ENCODE results near the gene POU6F2.
"Not testable (repeated sequence)": the region's sequence is repeated elsewhere in the genome, so short reads cannot be mapped to it uniquely, and the experiment has no call there.

Gene POU6F2

DNA sequence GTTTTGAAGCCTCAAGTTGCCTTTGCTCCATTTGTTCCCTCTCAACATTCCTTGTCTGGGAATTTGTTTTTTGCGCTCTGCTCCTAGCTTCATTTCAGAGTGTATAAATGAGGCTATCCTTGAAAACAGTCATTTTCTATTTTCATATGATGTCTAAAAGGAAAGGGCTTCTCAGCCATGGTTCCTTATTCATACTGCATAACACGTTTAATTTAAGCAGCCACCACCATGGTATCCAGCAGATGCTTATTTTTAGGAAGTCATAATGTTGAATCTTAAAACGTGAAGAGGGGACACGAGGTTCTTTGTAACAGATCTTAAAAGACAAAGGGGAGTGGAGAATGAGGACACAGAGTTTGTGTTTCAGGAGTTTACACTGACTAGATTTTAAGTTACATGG lies 14.5 kb downstream of the POU6F2 start:
- no peak for DNase-seq

GRCh38 chr7:39001595-39001994 lies 23.9 kb downstream of the POU6F2 start:
- no peak for DNase-seq

DNA sequence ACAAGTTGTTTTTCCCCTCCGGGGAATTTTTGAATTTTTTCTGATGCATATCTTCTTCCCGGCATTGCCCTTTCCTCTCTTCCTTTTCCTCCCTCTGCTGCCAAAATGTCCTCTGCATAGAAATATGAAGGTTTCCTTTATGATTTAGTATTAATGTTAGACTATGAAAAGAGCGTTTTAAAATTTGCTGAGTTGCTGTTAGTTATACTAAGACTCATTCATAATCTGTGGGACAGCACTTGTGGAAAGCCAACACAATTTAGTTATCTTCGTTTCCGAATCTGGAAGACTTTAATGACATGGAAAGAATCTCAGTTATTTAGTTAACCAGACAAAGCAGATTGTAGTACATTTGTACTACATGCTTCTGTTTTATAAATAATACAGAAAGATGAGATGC lies 25.0 kb downstream of the POU6F2 start:
- no peak for DNase-seq

- no peak for DNase-seq
Observed at GRCh38 chr7:39005036-39005435, 27.3 kb downstream of the POU6F2 start.

DNA sequence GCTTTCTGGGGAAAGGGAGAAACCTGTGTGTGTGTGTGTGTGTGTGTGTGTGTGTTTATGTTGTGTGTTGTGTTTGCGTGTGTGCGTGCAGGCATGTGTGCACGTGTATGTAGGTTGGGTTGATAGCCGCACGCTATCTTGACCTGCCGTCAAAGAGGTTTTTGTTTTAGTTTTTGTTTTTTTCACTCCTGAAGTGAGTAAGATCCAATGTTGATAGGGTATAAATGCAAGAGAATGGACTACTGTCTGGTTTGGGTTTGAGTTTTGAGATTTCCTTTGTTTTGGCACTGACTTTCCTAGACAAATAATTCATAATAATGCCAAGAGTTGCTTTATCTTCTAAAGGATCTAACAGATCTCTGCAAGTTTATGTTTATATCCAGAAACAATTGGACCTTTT lies 27.8 kb downstream of the POU6F2 start:
- DNase-seq, result no peak

DNA sequence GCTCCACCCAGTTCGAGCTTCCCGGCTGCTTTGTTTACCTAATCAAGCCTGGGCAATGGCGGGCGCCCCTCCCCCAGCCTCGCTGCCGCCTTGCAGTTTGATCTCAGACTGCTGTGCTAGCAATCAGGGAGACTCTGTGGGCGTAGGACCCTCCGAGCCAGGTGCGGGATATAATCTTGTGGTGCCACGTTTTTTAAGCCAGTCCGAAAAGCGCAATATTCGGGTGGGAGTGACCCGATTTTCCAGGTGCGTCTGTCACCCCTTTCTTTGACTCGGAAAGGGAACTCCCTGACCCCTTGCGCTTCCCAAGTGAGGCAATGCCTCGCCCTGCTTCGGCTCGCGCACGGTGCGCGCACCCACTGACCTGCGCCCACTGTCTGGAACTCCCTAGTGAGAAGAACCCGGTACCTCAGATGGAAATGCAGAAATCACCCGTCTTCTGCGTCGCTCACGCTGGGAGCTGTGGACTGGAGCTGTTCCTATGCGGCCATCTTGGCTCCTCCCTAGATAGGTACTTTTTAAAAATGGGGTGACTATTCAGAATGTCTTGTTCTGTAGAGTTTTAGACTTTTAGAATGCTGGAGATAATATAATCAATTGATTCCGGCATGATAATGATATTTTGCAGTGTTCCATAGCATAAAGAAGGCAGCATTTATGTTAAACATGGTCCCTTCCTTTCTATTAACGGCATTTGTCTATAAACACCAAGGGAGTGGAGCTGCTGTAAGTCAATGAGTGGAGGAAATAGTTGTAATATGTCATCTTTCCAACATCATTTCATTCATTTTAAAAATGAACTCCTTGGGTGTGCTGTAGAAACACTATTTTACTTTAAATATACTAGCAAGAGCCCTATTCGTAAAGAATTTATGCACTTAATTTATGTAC lies 35.6 kb downstream of the POU6F2 start:
- DNase-seq, result not testable (repeated sequence)

DNA sequence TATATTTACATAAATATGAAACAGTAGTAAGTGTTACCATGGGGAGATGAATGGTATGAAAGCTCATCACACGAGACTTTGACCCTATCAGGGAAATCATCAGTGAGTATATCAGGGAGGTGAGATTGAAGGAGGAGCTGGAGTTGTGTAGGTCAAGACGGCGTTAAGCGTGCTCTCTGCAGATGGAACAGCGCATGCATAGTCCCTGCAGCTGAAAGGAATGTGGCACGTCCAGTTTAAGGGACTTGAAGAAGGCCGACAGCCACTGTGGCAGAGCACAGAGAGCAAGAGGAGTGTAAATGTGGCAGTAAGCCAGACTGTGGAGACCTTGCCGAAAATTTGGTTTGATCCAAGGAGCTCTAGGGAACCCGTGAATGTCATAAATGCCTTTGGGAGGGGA lies 38.9 kb downstream of the POU6F2 start:
- DNase-seq, result no peak

- DNase-seq, result no peak
Observed at GRCh38 chr7:39017369-39017915, 39.7 kb downstream of the POU6F2 start.

DNA sequence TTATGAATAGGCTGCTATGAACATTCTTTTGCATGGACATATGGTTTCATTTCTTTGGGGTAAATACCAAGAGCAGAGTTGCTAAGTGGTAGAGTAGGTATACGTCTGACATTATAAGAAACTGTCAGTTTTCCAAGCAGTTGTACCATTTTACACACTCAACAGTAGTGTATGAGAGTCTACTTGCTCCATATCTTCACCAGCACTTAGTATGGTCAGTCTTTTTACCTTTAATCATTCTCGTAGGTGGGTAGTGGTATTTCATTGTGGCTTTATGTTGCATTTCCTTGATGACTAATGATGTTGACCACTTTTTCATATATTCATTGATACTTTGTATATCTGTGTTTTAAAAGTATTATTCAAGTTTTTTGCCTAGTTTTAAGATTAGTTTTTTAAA lies 45.1 kb downstream of the POU6F2 start:
- no peak for DNase-seq

- no peak for DNase-seq
Observed at GRCh38 chr7:39027491-39027890, 49.8 kb downstream of the POU6F2 start.

GRCh38 chr7:39033885-39034624 lies 56.3 kb downstream of the POU6F2 start:
- DNase-seq, result no peak

GRCh38 chr7:39035156-39035555 lies 57.4 kb downstream of the POU6F2 start:
- DNase-seq, result no peak

DNA sequence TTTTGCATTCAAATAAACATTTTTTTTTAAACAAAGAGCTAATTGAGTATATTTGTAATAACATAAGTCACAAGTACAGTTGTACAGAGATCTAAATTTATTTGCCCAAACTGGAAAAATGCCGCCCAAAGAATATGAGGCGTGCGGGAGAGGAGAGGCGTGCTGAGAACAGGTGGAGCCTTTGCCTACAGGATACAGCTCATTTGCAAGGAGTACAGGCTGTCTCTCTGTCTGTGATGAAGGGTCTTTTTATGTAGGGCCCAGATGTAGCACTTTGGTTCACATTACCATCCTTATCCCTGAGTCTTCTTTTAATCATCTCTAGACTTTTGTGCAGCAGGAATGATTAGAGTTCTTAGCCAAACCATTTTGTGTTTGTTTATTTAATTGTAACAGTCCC lies 58.2 kb downstream of the POU6F2 start:
- DNase-seq, result no peak

DNA sequence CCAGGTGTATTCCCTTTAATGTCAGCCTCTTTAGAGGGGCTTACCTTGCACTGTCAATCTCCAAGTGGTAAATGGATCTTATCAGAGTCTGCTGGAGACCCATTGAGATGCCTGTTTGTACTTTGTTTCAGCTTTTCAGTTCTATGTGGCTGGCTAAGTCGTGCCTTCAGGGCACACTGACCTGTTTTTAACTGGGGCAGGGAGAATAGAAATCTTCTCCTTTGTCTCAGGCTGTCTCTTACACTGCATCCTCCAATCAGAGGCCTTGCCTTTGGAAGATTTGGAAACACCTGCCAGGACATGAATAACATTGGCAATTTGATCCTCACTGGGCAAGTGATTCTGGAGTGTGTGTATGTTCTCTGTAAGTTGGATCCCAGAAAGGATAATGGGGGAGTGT lies 65.0 kb downstream of the POU6F2 start:
- DNase-seq, result no peak

- DNase-seq, result no peak
Observed at GRCh38 chr7:39043531-39043930, 65.8 kb downstream of the POU6F2 start.

DNA sequence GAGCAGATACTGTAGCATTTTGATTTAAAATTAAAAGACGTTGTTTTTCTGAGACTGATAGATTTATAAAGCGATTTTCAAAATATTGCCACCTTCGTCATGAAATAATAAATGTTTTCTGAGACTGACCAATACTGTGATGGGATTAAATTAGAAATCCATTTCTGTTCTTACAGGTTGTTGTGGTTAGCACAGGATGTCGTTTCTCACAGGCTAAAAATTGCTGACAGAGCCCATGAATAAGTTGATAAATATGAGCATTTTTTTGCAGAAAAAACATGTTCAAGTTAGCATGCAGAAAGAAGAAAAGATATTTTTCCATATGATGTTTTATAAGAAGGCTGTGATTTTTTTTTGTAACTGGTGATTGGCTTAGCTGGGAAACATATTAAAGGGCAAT lies 66.8 kb downstream of the POU6F2 start:
- no peak for DNase-seq

- no peak for DNase-seq
Observed at GRCh38 chr7:39045231-39045630, 67.5 kb downstream of the POU6F2 start.

DNA sequence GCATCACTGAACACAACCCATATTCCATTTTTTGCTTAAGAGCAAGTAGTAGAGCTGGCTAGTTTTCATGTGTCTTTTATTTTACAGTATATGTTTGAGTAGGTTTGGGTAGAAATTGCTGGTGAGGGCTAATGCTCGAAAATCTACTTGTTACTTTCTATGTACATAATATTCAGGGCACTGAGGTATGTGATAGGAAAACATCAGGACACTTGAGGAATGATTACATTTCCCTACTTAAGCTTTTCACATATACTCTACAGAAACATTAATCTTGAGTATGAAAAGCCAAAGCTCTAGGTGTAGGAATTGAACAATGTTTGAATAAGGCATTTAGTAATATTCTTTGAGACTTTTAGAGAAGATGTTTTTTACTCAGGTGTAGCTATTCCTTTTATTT lies 73.6 kb downstream of the POU6F2 start:
- no peak for DNase-seq

DNA sequence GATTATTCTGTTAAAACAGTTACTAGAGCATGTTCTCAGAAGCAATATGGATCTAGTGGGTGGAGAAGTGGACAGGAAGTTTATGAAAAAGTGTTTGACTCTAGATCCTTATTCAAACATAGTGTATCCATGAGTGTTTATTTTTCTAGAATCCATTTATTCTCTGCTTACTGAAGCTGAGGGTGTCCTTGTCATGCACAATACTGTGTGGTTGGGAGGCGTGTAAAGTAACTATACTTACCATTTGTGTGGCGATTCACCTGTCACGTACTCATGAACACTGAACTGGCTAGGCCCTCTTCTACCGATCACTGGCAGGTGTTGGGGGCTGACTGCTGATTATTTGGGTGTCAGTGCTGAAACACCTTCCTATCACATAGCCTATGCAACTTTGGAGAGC lies 74.0 kb downstream of the POU6F2 start:
- no peak for DNase-seq

GRCh38 chr7:39054731-39055130 lies 77.0 kb downstream of the POU6F2 start:
- no peak for DNase-seq

GRCh38 chr7:39056153-39056552 lies 78.4 kb downstream of the POU6F2 start:
- no peak for DNase-seq

GRCh38 chr7:39062811-39063210 lies 85.1 kb downstream of the POU6F2 start:
- no peak for DNase-seq

DNA sequence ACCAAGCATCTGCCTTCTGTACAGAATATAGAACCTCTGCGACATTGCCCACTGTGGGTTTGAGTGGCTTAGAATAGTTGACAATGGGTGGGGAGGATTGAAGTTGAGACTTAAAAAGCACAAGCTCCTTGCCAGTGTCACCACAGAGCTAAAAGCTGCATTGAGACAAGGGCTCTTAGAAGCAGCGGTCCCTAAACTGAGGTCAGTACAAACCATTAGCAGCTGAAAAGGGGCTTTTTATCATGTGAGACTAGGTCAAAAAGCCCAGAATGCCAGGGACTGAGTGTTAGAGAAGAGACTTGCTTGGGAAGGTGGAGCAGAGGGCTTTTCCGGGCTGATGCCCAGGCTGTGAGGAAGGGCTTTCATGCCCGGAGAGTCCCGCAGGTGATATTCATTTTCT lies 91.3 kb downstream of the POU6F2 start:
- no peak for DNase-seq
